Stimulated activated CD4-positive, alpha-beta T cell treated with anti-CD3 and anti-CD28 coated beads, Interleukin-15, amount 100 ng/mL, for 24 hours (primary cell): ENCODE results near the gene ITGA11.
"Not testable (repeated sequence)": the region's sequence is repeated elsewhere in the genome, so short reads cannot be mapped to it uniquely, and the experiment has no call there.

Source experiments
- DNase-seq: peaks from one replicate; pipeline ENCODE4 v3.0.0-alpha.2; 2020

ITGA11 gene

DNA sequence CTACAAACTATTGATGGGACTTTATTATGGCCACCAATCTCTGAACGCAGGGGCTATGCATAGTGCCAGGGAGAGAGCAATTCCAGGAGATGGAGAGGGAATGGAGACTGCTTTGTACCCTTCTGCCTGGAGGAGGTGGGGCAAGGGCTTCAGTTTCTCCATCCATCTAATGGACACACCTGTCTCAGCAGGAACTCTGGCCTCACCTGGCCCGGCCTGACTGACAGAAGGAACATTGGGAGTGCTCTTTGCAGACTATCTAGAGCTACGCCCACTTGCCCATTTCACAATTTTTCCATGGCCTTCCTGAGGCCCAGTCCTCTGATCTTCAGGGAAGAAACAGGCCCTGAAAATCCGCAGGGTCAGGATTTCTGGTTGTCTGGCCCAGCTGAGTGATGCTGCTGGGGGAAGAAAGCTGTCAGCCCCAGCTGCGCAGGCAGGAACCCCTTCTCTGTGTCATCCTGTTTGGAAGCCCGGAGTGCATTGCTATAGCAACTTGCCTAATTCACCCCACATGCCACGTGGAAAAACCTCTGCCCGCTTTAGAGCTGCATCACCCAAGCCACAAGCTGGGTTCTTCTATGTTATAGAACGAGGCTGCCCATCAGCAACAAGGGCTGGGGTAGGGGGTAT lies 6.4 kb downstream of the ITGA11 start:
- DNase-seq = no peak

DNA sequence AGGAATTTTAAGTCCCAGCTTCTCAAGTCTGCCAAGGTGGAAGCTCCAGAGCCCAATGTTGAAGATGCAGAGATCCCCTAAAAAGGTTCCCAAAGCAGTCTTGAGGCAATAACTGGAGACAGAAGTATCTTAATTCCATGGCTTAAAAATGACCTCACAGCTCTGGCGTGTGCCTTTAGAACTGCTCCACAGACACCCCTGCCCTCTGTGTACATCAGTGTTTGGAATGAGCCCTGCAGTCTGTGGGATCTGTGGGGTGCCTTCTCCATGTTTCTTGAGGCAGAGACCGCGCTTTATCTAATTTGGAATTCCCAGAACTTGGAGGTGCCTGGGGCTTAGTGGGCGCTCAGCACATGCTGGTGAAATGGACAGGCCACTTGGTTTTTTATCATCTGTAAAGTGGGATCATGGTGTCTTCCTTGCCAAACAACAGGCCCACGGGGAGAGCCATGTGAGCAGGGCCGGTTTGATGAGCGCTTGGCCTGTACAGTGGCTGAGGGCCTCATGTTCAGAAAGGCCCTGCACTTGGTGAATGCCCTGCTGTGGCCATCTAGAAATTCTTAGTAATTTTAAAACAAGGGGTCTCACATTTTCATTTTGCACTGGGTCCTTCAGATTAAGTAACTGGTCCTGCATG lies 7.1 kb downstream of the ITGA11 start:
- no peak for DNase-seq

DNA sequence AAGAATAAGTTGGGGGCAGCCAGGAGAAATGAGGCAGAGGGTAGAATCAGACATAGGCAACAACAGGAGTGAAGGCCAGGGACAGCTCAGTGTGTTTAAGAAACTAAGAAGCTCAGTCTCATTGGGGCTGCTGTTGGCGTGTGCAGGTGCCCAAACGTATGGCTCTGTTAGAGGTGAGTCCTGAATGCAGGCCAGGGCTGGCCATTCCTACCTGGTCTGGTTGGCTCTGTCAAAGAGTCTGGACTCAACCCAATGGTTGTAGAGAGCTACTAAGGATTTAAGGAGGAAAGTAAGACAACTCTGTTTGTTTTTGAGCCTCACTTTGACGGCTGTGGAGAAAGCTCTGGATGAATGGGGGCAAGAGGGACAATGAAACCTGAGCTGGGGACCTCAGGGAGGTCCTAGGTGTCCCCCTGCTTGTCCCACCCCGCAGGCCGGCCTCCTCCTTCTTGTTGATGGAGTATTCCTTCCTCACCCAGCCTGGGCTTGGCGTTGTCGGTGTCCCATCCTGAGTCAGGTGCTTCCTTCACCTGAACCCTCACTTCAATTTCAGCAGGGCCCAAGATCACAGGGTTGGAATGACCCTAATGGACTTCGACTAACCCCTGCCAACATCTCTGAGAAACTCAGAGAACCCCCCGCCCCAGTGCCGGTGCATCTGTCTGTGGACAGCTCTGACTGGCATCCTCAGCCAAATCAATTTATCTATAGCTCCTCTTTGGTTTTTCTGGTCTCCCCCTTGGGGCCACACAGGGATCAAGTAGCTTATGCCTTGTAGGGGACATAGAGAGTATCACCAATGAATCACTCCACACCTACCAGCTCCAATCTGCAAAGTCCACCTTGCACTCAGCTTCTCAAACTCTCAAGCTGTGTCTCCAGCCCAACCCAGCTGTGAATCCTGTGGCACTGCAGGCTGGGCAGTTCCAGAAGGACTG lies 8.3 kb downstream of the ITGA11 start:
- DNase-seq = no peak

DNA sequence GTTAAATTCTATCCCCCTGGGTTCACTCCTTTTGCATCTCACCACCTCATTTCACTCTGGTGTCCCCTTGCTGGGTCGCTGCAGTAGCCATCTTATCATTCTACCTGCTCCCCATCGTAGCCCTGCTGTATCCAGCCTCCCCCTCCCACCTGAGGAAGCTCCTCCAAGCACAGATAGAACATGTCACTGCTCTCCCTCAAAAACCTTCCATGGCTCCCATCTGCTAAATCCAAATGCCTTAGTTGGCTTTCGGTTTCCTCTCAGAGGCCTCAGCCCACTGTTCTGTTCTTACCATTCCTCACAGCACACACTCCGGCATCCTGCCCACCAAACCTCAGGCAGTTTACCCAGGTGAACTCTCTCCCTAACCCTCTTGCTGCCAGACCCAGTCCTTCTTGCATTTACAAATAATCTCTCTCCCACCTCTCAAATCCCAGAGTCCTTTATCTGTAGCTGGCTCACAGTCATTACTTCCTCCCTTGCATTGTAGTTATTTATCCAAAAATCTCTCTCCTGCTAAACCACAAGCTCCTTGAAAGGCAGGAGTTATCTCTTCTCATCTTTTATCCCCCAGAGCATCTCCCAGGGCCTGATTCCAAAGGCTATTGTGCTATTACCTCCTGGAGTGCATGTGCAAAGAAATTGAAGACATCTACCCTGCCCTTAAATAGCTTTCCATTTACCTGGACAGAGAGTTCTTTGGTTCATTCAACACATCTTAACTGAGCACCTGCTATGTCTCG lies 9.4 kb downstream of the ITGA11 start:
- DNase-seq = not testable (repeated sequence)

DNA sequence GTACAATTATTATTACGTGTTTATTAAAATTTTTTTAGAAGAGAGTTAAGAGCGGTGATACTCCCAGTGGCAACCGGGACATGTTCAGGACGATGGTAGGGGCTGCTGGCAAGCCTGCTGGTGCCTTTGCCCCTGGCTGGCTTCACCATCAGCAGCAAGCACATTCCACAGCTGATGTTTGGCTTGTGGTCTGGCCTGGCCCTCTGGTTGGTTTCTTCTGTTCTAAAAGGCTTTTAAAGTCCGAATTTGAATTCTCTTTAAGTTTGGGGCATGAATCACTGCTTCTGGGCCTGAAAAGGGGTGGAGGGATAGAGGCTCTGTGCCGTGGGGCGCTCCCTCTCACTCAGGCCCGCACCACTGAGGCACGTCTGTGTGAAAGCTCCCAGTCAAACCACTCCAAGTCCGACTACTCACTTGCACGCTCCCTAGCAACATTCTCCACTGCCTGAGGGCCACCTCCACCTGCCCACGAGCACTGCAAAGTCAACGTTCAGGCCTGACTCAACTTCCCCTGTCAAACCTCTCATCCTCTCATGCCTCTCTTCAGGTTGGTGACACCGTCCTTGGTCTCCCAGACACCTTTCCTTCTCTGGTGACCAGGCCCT lies 10.1 kb downstream of the ITGA11 start:
- DNase-seq = no peak

DNA sequence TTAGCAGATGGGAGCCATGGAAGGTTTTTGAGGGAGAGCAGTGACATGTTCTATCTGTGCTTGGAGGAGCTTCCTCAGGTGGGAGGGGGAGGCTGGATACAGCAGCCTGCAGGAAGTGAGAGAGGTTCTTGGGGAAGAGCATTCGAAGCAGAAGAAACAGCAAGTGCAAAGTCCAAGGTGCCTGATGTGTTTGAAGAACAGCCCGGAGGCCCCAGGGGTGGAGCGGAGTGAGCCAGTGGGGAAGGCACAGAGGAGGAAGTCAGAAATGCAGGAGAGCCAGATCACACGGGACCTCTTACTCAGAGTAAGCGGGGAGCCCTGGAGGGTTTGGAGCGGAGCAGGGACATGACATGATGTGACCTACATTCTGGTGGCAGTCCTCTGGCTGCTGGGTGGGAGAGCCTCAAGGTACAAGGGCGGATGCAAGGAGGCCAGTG lies 10.8 kb downstream of the ITGA11 start:
- DNase-seq = no peak

DNA sequence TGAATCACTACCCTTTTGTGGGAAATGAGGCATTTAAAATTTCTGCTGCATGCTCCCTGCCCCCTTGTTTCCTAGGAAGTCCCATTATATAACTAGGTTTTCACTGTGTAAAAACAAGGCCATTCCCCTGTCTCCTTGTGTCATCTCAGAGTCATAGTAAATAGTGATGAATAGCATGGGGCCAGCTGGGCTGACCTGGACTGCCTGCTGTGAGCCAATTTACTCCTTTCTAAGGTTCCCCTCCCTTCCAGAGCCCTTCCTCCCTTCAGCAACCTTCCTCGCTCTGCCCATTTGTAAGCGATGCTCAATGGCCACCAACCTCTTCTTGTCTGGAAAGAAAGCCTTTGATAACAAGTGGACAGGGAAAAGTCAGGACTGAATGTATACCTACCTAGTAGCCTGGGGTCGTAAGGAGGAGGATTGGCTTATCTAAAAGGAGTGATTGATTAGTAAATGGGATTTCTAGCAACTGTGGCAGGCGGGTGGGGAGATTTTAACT lies 11.7 kb downstream of the ITGA11 start:
- DNase-seq = no peak

DNA sequence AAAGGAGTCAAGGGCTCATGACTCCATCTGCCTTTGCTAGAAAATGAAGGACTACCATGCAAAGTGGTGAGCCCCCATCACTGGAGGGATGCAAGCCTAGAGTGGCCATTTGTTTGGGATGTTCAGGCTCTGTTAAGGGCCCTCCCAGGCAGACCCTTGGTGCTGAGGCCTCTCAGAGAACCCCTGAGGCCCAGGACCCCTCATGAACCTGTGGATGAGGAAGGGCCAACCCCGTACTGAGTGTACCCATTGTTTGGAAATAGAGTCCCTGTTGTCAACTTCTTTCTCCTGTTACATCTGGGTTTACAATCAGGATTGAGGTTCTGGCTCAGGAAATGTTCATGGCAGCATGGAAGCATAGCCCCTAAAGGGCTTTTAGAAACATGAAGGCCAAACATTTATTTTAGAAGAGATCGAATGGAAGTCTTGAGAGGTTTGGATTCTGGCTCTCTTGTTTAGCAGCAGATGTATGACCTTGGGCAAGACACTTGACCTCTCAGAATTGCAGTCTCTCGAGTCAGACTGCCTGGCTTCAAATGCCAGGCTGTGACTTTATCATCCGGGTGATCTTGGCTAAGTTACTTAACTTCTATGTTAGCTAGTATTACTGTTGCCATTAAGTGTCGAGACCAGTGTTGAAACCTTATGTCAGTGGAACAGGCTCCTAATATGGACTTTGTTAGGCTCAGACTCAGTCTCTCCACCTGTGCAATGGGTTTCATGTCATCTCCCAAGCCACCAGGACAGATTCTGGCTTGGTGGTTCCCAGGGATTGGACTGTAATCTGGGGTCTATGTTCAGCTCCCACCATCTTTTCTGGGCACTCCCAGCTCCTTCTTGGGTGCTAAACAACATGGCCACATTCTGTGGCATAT lies 12.4 kb downstream of the ITGA11 start:
- no peak for DNase-seq

DNA sequence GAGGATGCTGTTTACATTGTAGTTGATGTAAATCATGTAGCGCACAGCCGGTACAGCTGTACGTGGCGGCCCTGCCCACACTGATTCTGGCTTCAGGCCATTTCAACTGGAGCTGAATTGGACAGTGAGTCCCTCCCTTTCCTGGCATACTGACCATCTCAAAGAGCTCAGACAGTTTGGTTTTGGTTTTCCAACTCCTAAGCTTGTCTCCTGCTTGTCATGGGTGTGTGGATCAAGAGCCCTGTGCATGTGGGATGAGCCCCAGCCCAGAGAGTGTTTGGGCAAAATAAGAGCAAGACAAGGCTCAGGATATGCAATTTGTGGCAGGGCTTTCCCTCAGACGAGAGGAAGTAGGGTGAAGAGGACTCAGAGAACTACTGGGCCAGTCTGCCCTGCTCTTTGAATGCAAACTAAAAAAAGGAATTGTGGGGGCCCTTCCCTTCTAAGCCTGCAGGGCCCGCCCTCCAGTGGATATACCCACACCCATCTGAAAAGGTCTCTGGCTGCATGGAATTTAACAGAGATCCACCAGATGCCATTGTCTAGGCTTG lies 13.3 kb downstream of the ITGA11 start:
- no peak for DNase-seq

DNA sequence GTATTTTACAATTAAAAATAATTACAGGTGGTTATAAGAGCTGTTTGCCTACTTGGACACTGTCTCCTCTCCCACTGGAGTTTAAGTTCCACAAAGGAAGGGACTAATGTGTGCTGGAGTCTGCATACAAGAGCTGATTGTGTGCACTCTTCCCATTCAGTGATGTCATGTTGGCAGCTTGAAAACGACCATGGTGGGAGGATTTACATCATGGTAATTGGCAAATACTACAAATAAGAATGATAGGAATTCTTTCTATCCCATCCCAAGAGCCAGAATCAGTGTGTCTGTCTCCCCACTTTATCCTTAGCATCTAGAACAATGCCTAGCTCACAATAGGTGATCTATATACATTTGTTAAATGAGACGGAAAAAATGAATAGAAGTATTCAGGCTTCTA lies 14.1 kb downstream of the ITGA11 start:
- DNase-seq = no peak

DNA sequence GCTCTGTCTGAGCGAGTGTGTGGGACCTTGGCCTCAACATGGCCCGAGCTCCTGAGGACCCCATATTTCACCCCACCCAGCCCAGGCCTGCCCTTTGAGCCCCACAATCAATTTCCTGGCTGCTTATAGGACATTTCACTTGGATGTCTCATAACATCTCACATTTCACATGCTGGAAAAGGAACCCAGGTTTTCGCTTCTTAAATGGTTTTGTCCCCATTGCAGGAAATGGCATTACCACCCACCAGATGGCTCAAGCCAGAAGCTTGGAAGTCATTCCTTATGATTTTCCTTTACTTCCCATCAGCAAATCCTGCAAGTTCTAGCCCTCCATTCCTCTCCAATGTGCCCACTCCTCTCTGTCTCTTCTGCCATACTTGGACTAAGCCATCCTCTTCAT lies 14.9 kb downstream of the ITGA11 start:
- no peak for DNase-seq

DNA sequence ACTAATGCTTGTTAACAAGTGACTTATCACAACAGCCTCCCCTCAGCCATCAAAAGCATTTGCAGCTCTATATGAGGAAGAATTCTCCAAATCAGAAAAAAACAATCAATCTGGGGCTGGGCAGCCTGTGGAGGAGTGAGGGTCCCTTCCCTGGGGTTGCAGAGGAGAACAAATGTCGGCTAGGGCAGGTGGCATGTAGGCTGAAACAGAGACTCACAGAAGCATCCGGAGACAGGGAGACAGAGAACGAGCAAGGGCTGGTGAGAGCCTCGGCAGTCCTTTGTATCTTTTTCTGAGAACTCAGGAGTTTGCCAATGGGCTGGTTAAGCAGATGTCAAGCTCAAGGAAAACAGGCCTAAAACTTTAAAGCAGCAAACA lies 15.8 kb downstream of the ITGA11 start:
- no peak for DNase-seq

DNA sequence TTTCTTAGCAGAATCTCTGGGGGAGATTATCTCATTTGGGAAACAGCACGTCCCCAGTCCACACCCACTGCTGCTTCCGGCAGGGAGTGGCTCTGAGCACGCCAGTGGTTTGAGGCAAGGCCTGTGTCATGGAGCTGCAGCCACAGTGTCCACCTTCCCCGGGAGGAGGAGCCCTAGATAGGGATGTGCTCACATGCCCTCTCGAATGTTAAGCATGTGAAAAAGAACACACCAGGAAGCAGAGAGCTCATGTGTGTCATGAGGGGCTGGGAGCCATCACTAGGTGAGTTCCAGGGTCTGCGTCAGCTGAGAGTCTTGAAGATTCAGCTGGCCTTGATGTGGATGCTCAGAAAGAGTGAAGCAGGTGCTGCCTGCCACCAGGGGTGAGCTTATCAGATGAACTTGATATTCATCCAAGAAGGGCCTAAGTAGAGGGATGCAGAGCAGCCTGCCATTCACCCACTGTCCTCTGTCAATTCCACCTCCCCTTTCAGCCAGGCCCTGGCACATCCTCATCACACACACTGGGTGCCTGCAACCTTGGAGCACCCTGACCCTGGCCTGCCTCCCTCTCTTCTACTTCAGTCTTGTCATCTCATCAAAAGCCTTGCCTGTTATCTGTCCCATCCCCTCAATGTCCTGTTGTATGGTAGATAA lies 16.3 kb downstream of the ITGA11 start:
- no peak for DNase-seq

DNA sequence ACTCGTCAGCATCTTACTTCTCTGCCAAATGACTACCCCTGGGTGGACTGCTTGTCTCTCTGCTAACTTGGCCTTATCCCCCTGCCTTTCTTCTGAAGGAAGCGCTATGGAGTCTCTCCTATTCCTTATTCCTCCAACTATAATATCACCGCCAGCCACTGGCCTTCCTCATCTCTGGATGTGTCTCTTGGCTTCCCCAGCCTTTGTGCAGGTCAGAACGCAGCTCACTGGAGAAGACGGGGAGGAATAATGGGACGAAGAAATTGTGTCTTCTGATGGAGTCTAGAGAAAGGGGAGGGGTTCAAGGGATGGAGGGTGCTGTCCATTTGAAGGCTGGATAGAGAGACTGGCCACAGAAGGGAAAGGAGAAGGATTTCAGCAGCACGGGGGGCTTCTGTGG lies 16.9 kb downstream of the ITGA11 start:
- DNase-seq = no peak

DNA sequence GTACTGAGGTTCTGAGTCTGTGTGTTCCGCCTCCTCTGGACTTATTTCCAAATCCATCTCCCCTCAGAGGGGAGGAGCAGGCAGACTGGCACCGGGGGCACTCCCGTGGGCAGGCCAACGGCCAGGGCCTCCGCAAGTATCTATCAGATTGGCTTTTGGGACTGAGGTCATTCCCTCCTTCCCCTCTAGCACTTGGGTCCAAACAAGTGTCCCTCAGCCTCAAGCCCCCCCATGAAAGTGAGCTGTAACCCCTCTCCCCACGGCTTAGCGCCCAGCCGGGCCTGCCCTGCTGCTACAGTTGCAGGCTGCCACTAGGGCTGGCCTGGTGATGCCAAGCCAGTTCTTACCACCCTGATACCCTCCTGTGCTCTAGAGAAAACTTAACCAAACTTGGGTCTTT lies 17.4 kb downstream of the ITGA11 start:
- DNase-seq = no peak

DNA sequence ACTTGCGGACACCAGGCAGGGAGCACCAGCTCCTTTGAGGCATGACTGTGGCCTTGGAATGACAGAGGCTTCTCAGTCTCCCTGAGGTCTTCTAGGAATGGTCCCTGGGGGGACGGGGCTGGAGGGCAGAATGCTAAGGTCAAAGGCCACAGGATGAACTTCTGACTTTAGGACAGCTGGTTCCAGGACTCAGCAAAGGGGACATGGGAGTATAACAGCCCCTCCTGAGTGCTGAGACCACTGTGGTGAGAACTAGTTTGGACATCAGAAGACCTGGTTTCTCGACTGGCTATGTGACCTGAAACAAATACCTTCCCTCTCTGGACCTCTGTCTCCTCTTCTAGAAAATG lies 17.8 kb downstream of the ITGA11 start:
- no peak for DNase-seq

DNA sequence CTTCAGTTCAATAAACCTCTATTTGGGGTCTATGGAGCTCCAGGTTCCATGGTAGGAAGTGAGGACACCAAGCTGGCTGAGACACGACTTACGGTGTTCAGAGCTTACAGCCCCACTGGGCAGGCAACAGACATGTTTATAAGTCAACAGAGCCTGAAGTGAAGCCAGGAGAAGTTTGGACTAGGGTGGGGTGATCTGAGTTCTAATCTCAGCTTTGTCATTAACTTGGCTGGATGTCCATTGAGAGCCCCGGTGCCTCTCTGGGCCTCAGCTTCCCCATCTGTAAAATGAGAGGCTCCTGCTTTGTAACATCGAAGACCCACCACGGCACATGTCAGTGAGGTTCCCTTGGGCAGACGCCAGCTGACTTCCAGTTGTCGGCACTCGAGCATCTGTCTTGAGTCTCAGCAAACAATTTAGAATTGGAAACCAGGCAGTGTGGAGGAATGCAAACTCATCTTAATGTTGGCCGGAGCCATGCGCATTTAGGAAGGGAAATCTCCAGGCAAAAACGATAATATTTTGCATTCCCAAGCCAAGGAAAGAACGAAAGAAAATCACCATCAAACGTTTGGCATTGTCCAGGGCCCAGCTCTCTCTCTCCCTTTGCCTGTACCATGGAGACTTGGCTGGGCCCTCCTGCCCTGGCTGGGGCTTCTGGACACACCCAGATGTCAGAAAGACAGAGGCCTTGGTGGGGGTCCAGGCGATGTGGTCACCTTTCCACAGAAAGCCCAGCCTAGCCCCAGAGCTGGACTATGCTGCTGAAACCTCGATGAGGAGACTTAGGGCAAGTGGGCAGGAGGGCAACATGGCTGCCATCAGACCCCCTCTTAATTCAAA lies 18.4 kb downstream of the ITGA11 start:
- no peak for DNase-seq

DNA sequence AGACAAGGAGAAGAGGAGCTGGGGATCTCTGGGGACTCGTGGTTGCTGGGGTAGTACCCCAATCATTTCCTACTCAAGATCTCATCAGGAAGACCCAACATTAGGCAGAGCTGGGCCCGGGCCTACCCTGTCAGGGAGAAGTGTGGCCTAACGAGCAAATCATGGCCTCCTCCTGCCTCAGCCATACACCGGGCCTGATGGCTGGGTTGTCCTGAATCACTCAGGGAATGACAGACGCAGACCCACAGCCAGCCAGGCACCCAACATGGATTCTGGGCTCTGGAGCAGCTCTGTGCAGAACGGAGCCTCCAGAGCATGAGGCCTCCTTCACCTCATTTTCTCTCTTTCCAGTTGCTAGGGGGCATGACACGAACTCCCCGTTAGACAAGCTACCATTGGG lies 19.7 kb downstream of the ITGA11 start:
- no peak for DNase-seq

DNA sequence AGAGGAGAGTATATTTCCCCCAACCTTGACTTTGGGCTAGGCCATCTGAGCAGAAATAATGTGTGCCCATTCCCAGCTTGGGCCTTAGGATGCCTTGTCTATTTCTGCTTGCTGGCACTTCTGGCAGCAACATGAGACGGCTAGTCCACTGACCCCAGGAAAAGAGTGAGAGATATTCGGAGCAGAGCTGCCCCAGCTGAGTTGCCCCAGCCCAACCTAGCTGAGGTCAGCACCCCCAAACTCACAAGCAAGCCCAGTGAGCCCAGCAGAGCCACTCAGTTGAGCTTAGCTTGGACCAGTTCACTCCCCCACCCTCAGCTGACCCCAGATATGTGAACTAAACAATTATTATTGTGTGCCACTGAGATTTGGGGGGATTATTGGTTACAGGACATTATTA lies 20.2 kb downstream of the ITGA11 start:
- DNase-seq = no peak

DNA sequence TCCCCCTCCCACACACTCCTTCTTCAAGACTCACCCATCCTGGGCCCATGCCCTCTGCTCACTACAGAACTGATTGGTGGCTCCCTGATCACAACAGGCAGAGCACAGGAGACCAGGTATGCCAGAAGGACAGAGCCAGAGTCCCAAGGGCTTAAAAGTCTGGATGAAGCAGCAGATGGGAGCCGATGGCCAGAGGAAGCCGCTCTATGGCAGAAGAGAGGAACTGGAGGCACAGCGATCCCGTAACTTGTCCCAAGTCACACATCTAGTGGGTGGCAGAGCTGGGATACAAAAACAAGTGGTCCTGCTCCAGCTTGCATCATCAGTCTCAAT lies 20.7 kb downstream of the ITGA11 start:
- no peak for DNase-seq
